ENCODE measurements around the gene SGPP1. TPM values are rescaled to one million over a fixed set of nuclear protein-coding genes. Genes with fewer than 3 reads are reported as not detected.

Gene SGPP1
- total and polyA plus RNA-seq, 2 of the 4 experiments (the other 2 are of a cell fraction), result 8.6 to 11.1 TPM

DNA sequence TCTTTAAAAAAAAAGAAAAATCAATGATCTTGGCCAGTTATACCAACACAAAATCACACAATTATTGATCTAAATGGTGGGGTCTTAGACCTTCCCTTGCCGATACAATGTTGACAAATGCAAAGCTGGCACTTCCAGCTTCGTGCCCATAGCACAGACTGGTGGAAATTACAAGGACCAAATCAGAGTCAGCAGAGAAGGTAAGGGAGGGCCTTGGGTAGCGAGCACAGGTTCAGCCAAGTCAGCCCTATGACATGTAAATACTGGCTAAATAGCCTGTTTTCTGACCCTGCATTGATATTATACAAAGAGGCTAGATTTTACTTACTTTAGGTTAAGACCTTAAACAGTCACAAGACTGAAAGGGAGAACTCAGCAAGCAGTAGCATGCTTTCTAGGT lies 55.9 kb downstream of the SGPP1 start:
- ChIA-PET POLR2A (ENCODE audit: unreplicated experiment) (no interaction called here), CTCF (interaction anchor here (1.2 kb wide), 1 partner anchor 30 kb away, joined by 3 read pairs; no protein-coding TSS in a partner anchor)
- no peak overlapping the region for H3K4me3 ChIP-seq (ENCODE audit: insufficient read depth, low read depth, low read length)
- H3K4me2 ChIP-seq (ENCODE audit: low read depth, low read length), result no peak overlapping the region
- no peak overlapping the region for H3K56ac ChIP-seq (ENCODE audit: extremely low read depth, insufficient read depth, low read length)
- no peak overlapping the region for H2BK120ac ChIP-seq (ENCODE audit: low read depth, low read length)
- no peak overlapping the region for H3K23ac ChIP-seq (ENCODE audit: low read depth, low read length)
- no peaks in the 10 kb centered on the region for H3K4me1 ChIP-seq (ENCODE audit: control insufficient read depth, insufficient read depth, low read length)
- DNase-seq (no peak), ATAC-seq (ENCODE audit: low read depth) (no peak)
- H2BK15ac ChIP-seq (ENCODE audit: low read depth, low read length), result no peak overlapping the region
- peaks cover 6% of the 10 kb centered on the region for H3K9me1 ChIP-seq (ENCODE audit: insufficient read depth, low read length)
- H3K4ac ChIP-seq (ENCODE audit: low read depth, low read length), result no peak overlapping the region
- TF ChIP-seq BHLHE40 (IDR thresholded peaks at IDR 0.05; ENCODE audit: low read depth, low read length) (no peak), MAFK (IDR thresholded peaks at IDR 0.05; ENCODE audit: low read depth, low read length) (no peak), FOS (IDR thresholded peaks at IDR 0.05; ENCODE audit: low read depth, low read length) (no peak), CHD1 (IDR thresholded peaks at IDR 0.05; ENCODE audit: low read depth, low read length) (no peak), RFX5 (IDR thresholded peaks at IDR 0.05; ENCODE audit: low read depth, low read length) (no peak), SMC3 (IDR thresholded peaks at IDR 0.05; ENCODE audit: low read depth, low read length) (no peak), RCOR1 (IDR thresholded peaks at IDR 0.05; ENCODE audit: insufficient replicate concordance, low read length) (no peak), RAD21 (IDR thresholded peaks at IDR 0.05; ENCODE audit: low read length) (no peak), POLR2A (IDR thresholded peaks at IDR 0.05; ENCODE audit: low read depth, low read length) (no peak), CEBPB (IDR thresholded peaks at IDR 0.05; ENCODE audit: low read depth, low read length) (no peak), NFE2L2 (IDR thresholded peaks at IDR 0.05; ENCODE audit: low read depth, low read length) (no peak), MAZ (IDR thresholded peaks at IDR 0.05; ENCODE audit: borderline replicate concordance, low read depth, low read length) (no peak), MXI1 (IDR thresholded peaks at IDR 0.05; ENCODE audit: borderline replicate concordance, low read depth, low read length) (no peak)
- TF ChIP-seq, protein P1, sequence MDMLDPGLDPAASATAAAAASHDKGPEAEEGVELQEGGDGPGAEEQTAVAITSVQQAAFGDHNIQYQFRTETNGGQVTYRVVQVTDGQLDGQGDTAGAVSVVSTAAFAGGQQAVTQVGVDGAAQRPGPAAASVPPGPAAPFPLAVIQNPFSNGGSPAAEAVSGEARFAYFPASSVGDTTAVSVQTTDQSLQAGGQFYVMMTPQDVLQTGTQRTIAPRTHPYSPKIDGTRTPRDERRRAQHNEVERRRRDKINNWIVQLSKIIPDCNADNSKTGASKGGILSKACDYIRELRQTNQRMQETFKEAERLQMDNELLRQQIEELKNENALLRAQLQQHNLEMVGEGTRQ (IDR thresholded peaks at IDR 0.05; ENCODE audit: low read depth, low read length), result no peak
- TF ChIP-seq, protein P2, sequence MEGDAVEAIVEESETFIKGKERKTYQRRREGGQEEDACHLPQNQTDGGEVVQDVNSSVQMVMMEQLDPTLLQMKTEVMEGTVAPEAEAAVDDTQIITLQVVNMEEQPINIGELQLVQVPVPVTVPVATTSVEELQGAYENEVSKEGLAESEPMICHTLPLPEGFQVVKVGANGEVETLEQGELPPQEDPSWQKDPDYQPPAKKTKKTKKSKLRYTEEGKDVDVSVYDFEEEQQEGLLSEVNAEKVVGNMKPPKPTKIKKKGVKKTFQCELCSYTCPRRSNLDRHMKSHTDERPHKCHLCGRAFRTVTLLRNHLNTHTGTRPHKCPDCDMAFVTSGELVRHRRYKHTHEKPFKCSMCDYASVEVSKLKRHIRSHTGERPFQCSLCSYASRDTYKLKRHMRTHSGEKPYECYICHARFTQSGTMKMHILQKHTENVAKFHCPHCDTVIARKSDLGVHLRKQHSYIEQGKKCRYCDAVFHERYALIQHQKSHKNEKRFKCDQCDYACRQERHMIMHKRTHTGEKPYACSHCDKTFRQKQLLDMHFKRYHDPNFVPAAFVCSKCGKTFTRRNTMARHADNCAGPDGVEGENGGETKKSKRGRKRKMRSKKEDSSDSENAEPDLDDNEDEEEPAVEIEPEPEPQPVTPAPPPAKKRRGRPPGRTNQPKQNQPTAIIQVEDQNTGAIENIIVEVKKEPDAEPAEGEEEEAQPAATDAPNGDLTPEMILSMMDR (conservative IDR thresholded peaks at IDR 0.05; ENCODE audit: low read depth, low read length), result no peak
- TF ChIP-seq, protein P3, sequence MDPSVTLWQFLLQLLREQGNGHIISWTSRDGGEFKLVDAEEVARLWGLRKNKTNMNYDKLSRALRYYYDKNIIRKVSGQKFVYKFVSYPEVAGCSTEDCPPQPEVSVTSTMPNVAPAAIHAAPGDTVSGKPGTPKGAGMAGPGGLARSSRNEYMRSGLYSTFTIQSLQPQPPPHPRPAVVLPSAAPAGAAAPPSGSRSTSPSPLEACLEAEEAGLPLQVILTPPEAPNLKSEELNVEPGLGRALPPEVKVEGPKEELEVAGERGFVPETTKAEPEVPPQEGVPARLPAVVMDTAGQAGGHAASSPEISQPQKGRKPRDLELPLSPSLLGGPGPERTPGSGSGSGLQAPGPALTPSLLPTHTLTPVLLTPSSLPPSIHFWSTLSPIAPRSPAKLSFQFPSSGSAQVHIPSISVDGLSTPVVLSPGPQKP (IDR thresholded peaks at IDR 0.05; ENCODE audit: borderline replicate concordance, low read depth, low read length), result no peak
- in situ Hi-C loops (cut with MboI; ENCODE audit: low sequenced_read_pairs), result no loop called here
- H4K5ac ChIP-seq (ENCODE audit: low read depth, low read length), result no peak overlapping the region
- H2AK9ac ChIP-seq (replicated peaks; ENCODE audit: low read depth, low read length, poor library complexity), result no peak overlapping the region
- H2AK5ac ChIP-seq (ENCODE audit: low read depth, low read length), result no peak overlapping the region
- no peak overlapping the region for H2BK20ac ChIP-seq (ENCODE audit: low read depth, low read length)
- H3K14ac ChIP-seq (replicated peaks; ENCODE audit: low read depth, low read length), result no peak overlapping the region
- no peaks in the 10 kb centered on the region for H3K36me3 ChIP-seq (ENCODE audit: control insufficient read depth, insufficient read depth, low read length)
- no peaks in the 10 kb centered on the region for H3K9me3 ChIP-seq (ENCODE audit: control insufficient read depth, insufficient read depth, low read length)
- H2AFZ ChIP-seq (replicated peaks; ENCODE audit: low read length, poor library complexity), result no peak overlapping the region
- no peak overlapping the region for H4K91ac ChIP-seq (ENCODE audit: insufficient read depth, low read depth, low read length)
- dilution Hi-C loops (cut with HindIII; ENCODE audit: low sequenced_read_pairs, unreplicated experiment), result no loop called here
- no peak overlapping the region for H4K8ac ChIP-seq (ENCODE audit: low read depth in 2 of 2, low read length in 2 of 2)
- no peak overlapping the region for H3K27ac ChIP-seq (ENCODE audit: insufficient read depth, low read length)
- no TSS peak for BruUV-seq (replicated peaks)
- H3K79me1 ChIP-seq (ENCODE audit: low read depth in 1 of 2, low read length in 2 of 2), result no peaks in the 10 kb centered on the region
- intact Hi-C loops (cut with micrococcal nuclease), result no loop called here
- no peaks in the 10 kb centered on the region for H3K27me3 ChIP-seq (ENCODE audit: control insufficient read depth, insufficient read depth, low read length)
- H3K9ac ChIP-seq (ENCODE audit: low read depth, low read length), result no peak overlapping the region
- no peak overlapping the region for H2BK5ac ChIP-seq (ENCODE audit: low read depth, low read length, poor library complexity, severe bottlenecking)
- no peak overlapping the region for H3K18ac ChIP-seq (ENCODE audit: low read depth, low read length)
- no CpG with 5 or more reads among the region's 3 CpGs for WGBS, 2 experiments (ENCODE audit: extremely low coverage in 2 of 2, insufficient read length in 1 of 2)
- no peaks in the 10 kb centered on the region for H4K20me1 ChIP-seq (ENCODE audit: insufficient read depth, low read length)
